Esophagus muscularis mucosa (tissue), 4 donors: ENCODE measurements around the gene MEX3B. TPM values are rescaled to one million over a fixed set of nuclear protein-coding genes. Genes with fewer than 3 reads are reported as not detected.

Experiments
- DNase-seq: peaks from one replicate; pipeline ENCODE4 v3.0.0-alpha.2; 2017; ENCODE audit errors: extremely low spot score
- H3K27ac ChIP-seq, 4 donors: fragments of 200-600 bp; sonication (generic); replicated peaks in 1 of 4; 1 replicate in 3 of 4; 2 replicates in 1 of 4; pipeline ENCODE4 v1.5.1; 2016 to 2019; ENCODE audit warnings: mild to moderate bottlenecking in 1 of 4
- H3K27me3 ChIP-seq, 4 donors: fragments of 200-600 bp; sonication (generic); one replicate each; pipeline versions ENCODE4 v1.5.1 to v1.6.0; 2016 to 2019
- H3K36me3 ChIP-seq, 4 donors: fragments of 200-600 bp; sonication (generic); one replicate each; pipeline ENCODE4 v1.5.1; 2016 to 2019
- H3K4me1 ChIP-seq, 4 donors: fragments of 200-600 bp; sonication (generic); one replicate each; pipeline ENCODE4 v1.5.1; 2016 to 2019
- H3K4me3 ChIP-seq, 4 donors: fragments of 200-600 bp; sonication (generic); 1 replicate in 2 of 4; 2 replicates in 2 of 4; pipeline ENCODE4 v1.5.1; 2016 to 2019; ENCODE audit warnings: mild to moderate bottlenecking in 4 of 4, moderate library complexity in 1 of 4
- H3K9me3 ChIP-seq, 4 donors: fragments of 200-600 bp; sonication (generic); 1 replicate in 3 of 4; 2 replicates in 1 of 4; pipeline ENCODE4 v1.5.1; 2016 to 2019
- CTCF ChIP-seq, 3 experiments: fragments of 200-600 bp in 2 of 3; fragments of 450-650 bp in 1 of 3; sonication (generic) in 2 of 3; IDR thresholded peaks; one replicate each; pipeline ENCODE4 v1.5.1; 2017 to 2019; ENCODE audit warnings: antibody characterized with exemption in 3 of 3, mild to moderate bottlenecking in 2 of 3, moderate library complexity in 1 of 3
- EP300 ChIP-seq: sonication (generic); formaldehyde crosslinking; IDR thresholded peaks from one replicate; pipeline ENCODE4 v1.6.1; 2017; ENCODE audit warnings: antibody characterized with exemption
- POLR2A ChIP-seq: fragments of 450-650 bp; IDR thresholded peaks from one replicate; pipeline ENCODE4 v1.6.1; 2017; ENCODE audit warnings: antibody characterized with exemption, moderate library complexity, mild to moderate bottlenecking, low read depth
- POLR2AphosphoS5 ChIP-seq, 2 donors: sonication (generic); formaldehyde crosslinking; IDR thresholded peaks; one replicate each; pipeline ENCODE4 v1.6.1; 2017; ENCODE audit warnings: antibody characterized with exemption in 2 of 2
- WGBS: methylation state at CpG from one replicate; pipeline ENCODE4 v1.1.5; 2018; 5-methylcytosine and 5-hydroxymethylcytosine counted together
- intact Hi-C: fragments of 100-400 bp; cut with DNase I; formaldehyde crosslinking; loops from one replicate; pipeline ENCODE4 v1.15.1; 2023
- total RNA-seq, 4 donors: library from RNA; depleted of rRNA; stranded (reverse); fragments of >200 nt; gene quantifications; one replicate each; pipeline versions ENCODE4 v1.1.0 to v1.2.1, GENCODE V29; 2016

Gene MEX3B
- total RNA-seq, 4 donors from 2014 or later = 1.5 to 2.4 (median 1.9) TPM

- H3K36me3 ChIP-seq = peaks cover 0 to 10% (median 3%) of the 10 kb centered on the region in 4 donors
- TF ChIP-seq POLR2AphosphoS5 (IDR thresholded peaks at IDR 0.05) = no peak
- peaks cover 16 to 36% (median 33%) of the 10 kb centered on the region in 4 donors for H3K4me1 ChIP-seq
- DNase-seq = no peak
- H3K4me3 ChIP-seq = no peak overlapping the region
- H3K27ac ChIP-seq = no peak overlapping the region
- intact Hi-C loops = loop anchor here (10.0 kb wide), 3 partner anchors 156 to 1346 kb away; partner anchors contain the start of gene ABHD17C
- H3K27me3 ChIP-seq = no peaks in the 10 kb centered on the region
- no peaks in the 10 kb centered on the region for H3K9me3 ChIP-seq
- WGBS = 63% methylated on average over 4 of the region's 4 CpGs
These were observed 5.0 kb downstream of the MEX3B start for GRCh38 chr15:82040862-82041261.

- TF ChIP-seq EP300 = no peak
- no peak for TF ChIP-seq CTCF (IDR thresholded peaks at IDR 0.05)
- no peak for TF ChIP-seq POLR2A
- TF ChIP-seq POLR2AphosphoS5 (IDR thresholded peaks at IDR 0.05) = no peak
- Histone ChIP-seq H3K27ac (no peak overlapping the region), H3K9me3 (no peaks in the 10 kb centered on the region), H3K36me3 (peaks cover 0 to 10% (median 3%) of the 10 kb centered on the region in 4 donors), H3K27me3 (no peaks in the 10 kb centered on the region), H3K4me1 (peaks cover 16 to 36% (median 33%) of the 10 kb centered on the region in 4 donors), H3K4me3 (no peak overlapping the region)
- intact Hi-C loops = loop anchor here (10.0 kb wide), 3 partner anchors 156 to 1346 kb away; partner anchors contain the start of gene ABHD17C
- WGBS = 39% methylated on average over 2 of the region's 2 CpGs
- no peak for DNase-seq
These were observed 5.4 kb downstream of the MEX3B start for GRCh38 chr15:82040390-82040789.

- Histone ChIP-seq H3K9me3 (no peaks in the 10 kb centered on the region), H3K27ac (no peak overlapping the region), H3K4me1 (peaks cover 16 to 34% (median 31%) of the 10 kb centered on the region in 4 donors), H3K27me3 (no peaks in the 10 kb centered on the region), H3K36me3 (peaks cover 0 to 10% (median 3%) of the 10 kb centered on the region in 4 donors), H3K4me3 (no peak overlapping the region)
- TF ChIP-seq EP300 (no peak), POLR2AphosphoS5 (IDR thresholded peaks at IDR 0.05) (no peak), CTCF (IDR thresholded peaks at IDR 0.05) (no peak), POLR2A (no peak)
- DNase-seq = no peak
- intact Hi-C loops = loop anchor here (10.0 kb wide), 3 partner anchors 155 to 1345 kb away; partner anchors contain the start of gene ABHD17C
- WGBS = 95% methylated on average over 7 of the region's 7 CpGs
These were observed 5.9 kb downstream of the MEX3B start for GRCh38 chr15:82039871-82040270.

GRCh38 chr15:82036461-82036860 is 9.4 kb downstream of the MEX3B start:
- H3K27ac ChIP-seq = no peak overlapping the region
- no peak overlapping the region for H3K4me3 ChIP-seq
- 93% methylated on average over 7 of the region's 7 CpGs for WGBS
- no peaks in the 10 kb centered on the region for H3K36me3 ChIP-seq
- no peaks in the 10 kb centered on the region for H3K27me3 ChIP-seq
- peaks cover 5 to 11% (median 10%) of the 10 kb centered on the region in 4 donors for H3K4me1 ChIP-seq
- no peak for TF ChIP-seq EP300
- TF ChIP-seq POLR2AphosphoS5 (IDR thresholded peaks at IDR 0.05) = no peak
- no peak for TF ChIP-seq CTCF (IDR thresholded peaks at IDR 0.05)
- no peak for DNase-seq
- intact Hi-C loops = no loop called here
- H3K9me3 ChIP-seq = no peaks in the 10 kb centered on the region

GRCh38 chr15:82031871-82032270 is 13.9 kb downstream of the MEX3B start:
- Histone ChIP-seq H3K36me3 (no peaks in the 10 kb centered on the region), H3K27ac (no peak overlapping the region), H3K27me3 (no peaks in the 10 kb centered on the region), H3K4me3 (no peak overlapping the region), H3K4me1 (no peaks in the 10 kb centered on the region), H3K9me3 (no peaks in the 10 kb centered on the region)
- 81% methylated on average over 5 of the region's 5 CpGs for WGBS
- DNase-seq = no peak
- intact Hi-C loops = no loop called here
- no peak for TF ChIP-seq EP300
- TF ChIP-seq POLR2A = no peak
- TF ChIP-seq POLR2AphosphoS5 (IDR thresholded peaks at IDR 0.05) = no peak
- TF ChIP-seq CTCF (IDR thresholded peaks at IDR 0.05) = no peak
